PC-3 (cell line): ENCODE data around the gene NUB1. TPM values are rescaled to one million over a fixed set of nuclear protein-coding genes. Genes with fewer than 3 reads are reported as not detected.

Experiments used
- ATAC-seq: fragments of 200-7000 bp; cut with Tn5 transposase; 2 replicates; pipeline ENCODE4 v1.9.1; 2020; ENCODE audit warnings: mild to moderate bottlenecking, moderate library complexity
- BruUV-seq: library from RNA; stranded (reverse); fragments of 400-500 nt; replicated peaks from 2 replicates; lab custom pipeline; 2021; lab: Mats Ljungman, UMichigan
- CTCF ChIA-PET: fragments of 300-600 bp; sonication (Branson Sonifier 250); formaldehyde crosslinking; loops from one replicate; lab custom pipeline; 2022; ENCODE audit warnings: antibody characterized with exemption; lab: Charles Lee
- POLR2A ChIA-PET: fragments of 300-600 bp; sonication (Branson Sonifier 250); formaldehyde crosslinking; loops from one replicate; lab custom pipeline; 2022; ENCODE audit warnings: antibody characterized with exemption; ENCODE audit not compliant: unreplicated experiment; lab: Charles Lee
- DNase-seq: peaks from one replicate; pipeline ENCODE4 v3.0.0-alpha.2; 2015
- H2AFZ ChIP-seq: fragments of 300-600 bp; sonication (generic); 2 replicates; pipeline ENCODE4 v1.6.0; 2016; ENCODE audit warnings: antibody characterized with exemption, low read length
- H3F3A ChIP-seq: fragments of 300-600 bp; sonication (generic); one replicate; pipeline ENCODE4 v1.6.0; 2017; ENCODE audit warnings: antibody characterized with exemption, low read length, control low read depth, mild to moderate bottlenecking; ENCODE audit not compliant: unreplicated experiment
- H3K27ac ChIP-seq: fragments of 300-600 bp; sonication (generic); 2 replicates; pipeline ENCODE4 v1.5.1; 2016; ENCODE audit warnings: mild to moderate bottlenecking, low read length
- H3K27me3 ChIP-seq: fragments of 300-600 bp; sonication (generic); 2 replicates; pipeline ENCODE4 v1.6.1; 2016; ENCODE audit warnings: low read length, mixed read lengths
- H3K36me3 ChIP-seq: fragments of 300-600 bp; sonication (generic); 2 replicates; pipeline ENCODE4 v1.6.1; 2016; ENCODE audit warnings: low read depth, mixed run types, low read length, mixed read lengths
- H3K4me1 ChIP-seq: fragments of 300-600 bp; sonication (generic); 2 replicates; pipeline ENCODE4 v1.5.1; 2016; ENCODE audit warnings: low read length; ENCODE audit not compliant: insufficient read depth
- H3K4me2 ChIP-seq: fragments of 300-600 bp; sonication (generic); 2 replicates; pipeline ENCODE4 v1.6.0; 2016; ENCODE audit warnings: low read length
- H3K4me3 ChIP-seq: fragments of 300-600 bp; sonication (generic); 2 replicates; pipeline ENCODE4 v1.5.1; 2016; ENCODE audit warnings: mild to moderate bottlenecking, low read length, mixed read lengths
- H3K79me2 ChIP-seq: fragments of 300-600 bp; sonication (generic); 2 replicates; pipeline ENCODE4 v1.6.1; 2017; ENCODE audit warnings: low read length, mixed read lengths
- H3K9ac ChIP-seq: fragments of 300-600 bp; sonication (generic); 2 replicates; pipeline ENCODE4 v1.6.0; 2016; ENCODE audit warnings: mild to moderate bottlenecking, low read length
- H3K9me2 ChIP-seq: fragments of 300-600 bp; sonication (generic); replicated peaks from 2 replicates; pipeline ENCODE4 v1.6.1; 2016; ENCODE audit warnings: mixed run types, low read length, mixed read lengths
- H3K9me3 ChIP-seq: fragments of 300-600 bp; sonication (generic); 2 replicates; pipeline ENCODE4 v1.6.1; 2016; ENCODE audit warnings: low read length, mixed read lengths
- H4K20me1 ChIP-seq: fragments of 300-600 bp; sonication (generic); 2 replicates; pipeline ENCODE4 v1.6.1; 2016; ENCODE audit warnings: low read length, mixed read lengths
- EZH2 ChIP-seq: fragments of 300-600 bp; sonication (generic); IDR thresholded peaks from one replicate; pipeline ENCODE4 v1.6.1; 2017; ENCODE audit warnings: antibody characterized with exemption, mild to moderate bottlenecking, low read length; ENCODE audit not compliant: unreplicated experiment
- EZH2phosphoT487 ChIP-seq: fragments of 300-600 bp; sonication (generic); IDR thresholded peaks from 2 replicates; pipeline ENCODE4 v1.6.1; 2018; ENCODE audit warnings: mild to moderate bottlenecking, antibody characterized with exemption, low read length, borderline replicate concordance
- intact Hi-C: fragments of 100-400 bp; cut with micrococcal nuclease; formaldehyde crosslinking; loops from 2 replicates; pipeline ENCODE4 v1.9.0; 2023
- total RNA-seq: library from RNA; depleted of rRNA; stranded (reverse); fragments of >200 nt; gene quantifications from 2 replicates; pipeline ENCODE4 v1.2.3, GENCODE V29; 2014
- TF ChIP-seq, protein P1 (sequence below): fragments of 300-600 bp; sonication (generic); conservative IDR thresholded peaks from 2 replicates; pipeline ENCODE4 v1.5.1; 2017; ENCODE audit warnings: antibody characterized with exemption, low read depth, mild to moderate bottlenecking, low read length

Gene NUB1
- total RNA-seq, 1 experiment from 2014 or later = 40.1 TPM

GRCh38 chr7:151307536-151307935 lies 34.1 kb upstream of the NUB1 start:
- POLR2A ChIA-PET = no interaction called here
- BruUV-seq = no TSS peak
- no peak overlapping the region for H3K4me3 ChIP-seq

DNA sequence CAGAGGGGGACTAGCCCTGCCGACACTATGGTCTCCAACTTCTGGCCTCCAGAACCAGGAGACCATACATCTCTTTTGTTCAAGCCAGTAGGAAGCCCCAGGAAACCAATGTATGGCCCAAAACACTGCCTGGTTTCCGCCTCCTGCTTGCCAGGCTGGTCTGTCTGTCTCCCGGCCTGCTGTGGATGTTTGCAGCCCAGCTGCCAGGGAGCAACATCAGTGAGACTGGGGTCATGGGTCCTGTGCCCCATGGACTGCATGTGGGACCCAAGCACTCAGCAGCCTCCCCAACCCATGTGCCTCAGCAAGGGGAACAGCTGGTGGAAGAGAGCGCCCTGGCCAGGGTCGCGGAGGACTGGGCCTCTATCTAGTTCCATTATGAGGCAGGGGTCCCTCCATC lies 33.4 kb upstream of the NUB1 start:
- Histone ChIP-seq H3K9me3 (no peaks in the 10 kb centered on the region), H3K79me2 (no peaks in the 10 kb centered on the region), H3K36me3 (no peaks in the 10 kb centered on the region), H4K20me1 (no peaks in the 10 kb centered on the region), H3F3A (peaks cover 3% of the 10 kb centered on the region), H3K27me3 (peaks cover 24% of the 10 kb centered on the region), H3K4me3 (no peak overlapping the region), H3K4me1 (peaks cover 1% of the 10 kb centered on the region; the same call in 1 of the 2 replicates), H3K9ac (no peak overlapping the region), H2AFZ (no peak overlapping the region), H3K27ac (no peak overlapping the region), H3K9me2 (no peaks in the 10 kb centered on the region), H3K4me2 (no peak overlapping the region)
- ChIA-PET POLR2A (no interaction called here), CTCF (no interaction called here)
- TF ChIP-seq EZH2phosphoT487 = no peak
- TF ChIP-seq, protein P1, sequence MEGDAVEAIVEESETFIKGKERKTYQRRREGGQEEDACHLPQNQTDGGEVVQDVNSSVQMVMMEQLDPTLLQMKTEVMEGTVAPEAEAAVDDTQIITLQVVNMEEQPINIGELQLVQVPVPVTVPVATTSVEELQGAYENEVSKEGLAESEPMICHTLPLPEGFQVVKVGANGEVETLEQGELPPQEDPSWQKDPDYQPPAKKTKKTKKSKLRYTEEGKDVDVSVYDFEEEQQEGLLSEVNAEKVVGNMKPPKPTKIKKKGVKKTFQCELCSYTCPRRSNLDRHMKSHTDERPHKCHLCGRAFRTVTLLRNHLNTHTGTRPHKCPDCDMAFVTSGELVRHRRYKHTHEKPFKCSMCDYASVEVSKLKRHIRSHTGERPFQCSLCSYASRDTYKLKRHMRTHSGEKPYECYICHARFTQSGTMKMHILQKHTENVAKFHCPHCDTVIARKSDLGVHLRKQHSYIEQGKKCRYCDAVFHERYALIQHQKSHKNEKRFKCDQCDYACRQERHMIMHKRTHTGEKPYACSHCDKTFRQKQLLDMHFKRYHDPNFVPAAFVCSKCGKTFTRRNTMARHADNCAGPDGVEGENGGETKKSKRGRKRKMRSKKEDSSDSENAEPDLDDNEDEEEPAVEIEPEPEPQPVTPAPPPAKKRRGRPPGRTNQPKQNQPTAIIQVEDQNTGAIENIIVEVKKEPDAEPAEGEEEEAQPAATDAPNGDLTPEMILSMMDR = no peak
- TF ChIP-seq EZH2 = no peak
- ATAC-seq (no peak), DNase-seq (no peak)
- no TSS peak for BruUV-seq
- intact Hi-C loops = no loop called here

More at GRCh38 chr7:151307536-151307935, 34.1 kb upstream of the NUB1 start:
- Histone ChIP-seq H4K20me1 (no peaks in the 10 kb centered on the region), H3F3A (peaks cover 3% of the 10 kb centered on the region), H3K27me3 (peaks cover 24% of the 10 kb centered on the region), H3K36me3 (no peaks in the 10 kb centered on the region), H3K27ac (no peak overlapping the region), H3K4me1 (peaks cover 3% of the 10 kb centered on the region; the same call in 1 of the 2 replicates), H3K9ac (no peak overlapping the region), H2AFZ (no peak overlapping the region), H3K79me2 (no peaks in the 10 kb centered on the region), H3K4me2 (no peak overlapping the region), H3K9me2 (no peaks in the 10 kb centered on the region), H3K9me3 (no peaks in the 10 kb centered on the region)
- TF ChIP-seq EZH2 (no peak), EZH2phosphoT487 (no peak)
- TF ChIP-seq, protein P1 = no peak
- DNase-seq (no peak), ATAC-seq (no peak)
- CTCF ChIA-PET = no interaction called here
- intact Hi-C loops = no loop called here

DNA sequence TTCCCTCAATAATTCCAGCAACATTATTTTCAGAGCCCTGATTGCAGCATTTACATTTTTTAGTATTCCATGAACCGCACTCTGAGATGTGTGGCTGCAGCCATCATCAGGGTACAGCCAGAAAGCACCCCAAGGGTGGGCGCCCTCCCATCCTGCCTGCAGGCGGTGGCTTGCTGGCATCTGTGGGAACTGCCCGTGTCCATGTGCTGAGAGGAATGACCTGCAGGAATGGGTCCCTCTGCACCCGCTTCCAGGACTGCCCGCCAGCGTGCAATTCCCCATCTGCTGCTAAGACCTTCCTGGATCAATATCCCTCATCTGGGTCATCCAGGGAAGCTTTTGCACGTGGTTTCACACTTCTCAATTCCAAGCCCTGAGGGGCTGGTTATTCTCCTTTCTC lies 32.8 kb upstream of the NUB1 start:
- Histone ChIP-seq H3K27ac (no peak overlapping the region), H3F3A (peaks cover 3% of the 10 kb centered on the region), H3K4me3 (no peak overlapping the region), H3K4me1 (peaks cover under 1% of the 10 kb centered on the region; the same call in 1 of the 2 replicates), H3K27me3 (peaks cover 24% of the 10 kb centered on the region), H3K36me3 (no peaks in the 10 kb centered on the region), H3K79me2 (no peaks in the 10 kb centered on the region), H3K4me2 (no peak overlapping the region), H3K9me3 (no peaks in the 10 kb centered on the region), H3K9ac (no peak overlapping the region), H3K9me2 (no peaks in the 10 kb centered on the region), H4K20me1 (no peaks in the 10 kb centered on the region), H2AFZ (no peak overlapping the region)
- ChIA-PET CTCF (interaction anchor here (0.6 kb wide), 1 partner anchor 33 kb away, joined by 5 read pairs; the partner anchor contains the start of gene NUB1), POLR2A (no interaction called here)
- BruUV-seq = no TSS peak
- ATAC-seq (no peak), DNase-seq (no peak)
- TF ChIP-seq EZH2 (no peak), EZH2phosphoT487 (no peak)
- TF ChIP-seq, protein P1 = no peak
- intact Hi-C loops = no loop called here
